ENCODE data around the gene CTDP1.

Gene CTDP1

DNA sequence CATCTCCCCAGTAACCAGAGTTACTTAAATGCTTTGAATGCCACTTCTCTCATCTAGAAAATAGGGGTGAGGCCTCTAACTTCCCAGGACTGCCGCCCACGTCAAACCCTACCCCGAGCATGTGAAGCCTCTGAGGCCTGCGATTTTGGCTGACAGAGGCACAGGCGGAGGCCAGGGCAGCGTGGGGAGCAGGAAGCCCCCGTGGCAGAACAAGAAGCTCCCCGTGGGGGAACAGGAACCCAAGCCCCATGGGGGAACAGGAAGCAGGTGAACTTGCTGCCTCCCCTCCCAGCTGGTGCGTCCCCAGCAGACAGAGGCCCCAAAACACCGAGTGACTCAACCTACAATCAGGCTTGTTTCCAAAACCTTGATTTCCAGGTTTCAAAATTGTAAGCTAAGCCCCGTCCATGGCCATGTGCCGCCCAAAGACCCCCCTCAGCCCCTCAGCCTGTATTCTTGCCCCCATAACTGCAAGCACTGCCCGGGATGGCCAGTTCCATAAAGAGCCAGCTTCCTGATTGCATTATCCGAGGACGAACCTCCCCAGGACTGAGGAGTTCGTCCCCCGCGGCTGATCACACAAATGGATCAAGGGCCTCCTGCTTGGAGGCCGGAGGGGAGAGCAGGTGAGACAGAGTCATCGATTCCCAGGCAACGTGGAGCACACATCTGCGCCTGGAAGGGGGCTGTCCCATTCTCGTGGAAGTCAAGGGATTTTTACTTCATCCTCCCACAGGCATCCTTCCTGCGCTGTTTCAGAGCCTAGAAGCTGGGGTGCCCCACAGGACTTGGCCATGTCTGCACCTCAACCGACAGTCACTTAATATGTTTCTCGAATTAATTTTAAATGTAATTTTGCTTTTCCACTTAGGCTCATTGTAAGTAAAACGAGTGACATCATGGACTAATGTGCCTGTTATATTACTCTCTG lies 36.3 kb upstream of the CTDP1 start:
- no peak for DNase-seq

DNA sequence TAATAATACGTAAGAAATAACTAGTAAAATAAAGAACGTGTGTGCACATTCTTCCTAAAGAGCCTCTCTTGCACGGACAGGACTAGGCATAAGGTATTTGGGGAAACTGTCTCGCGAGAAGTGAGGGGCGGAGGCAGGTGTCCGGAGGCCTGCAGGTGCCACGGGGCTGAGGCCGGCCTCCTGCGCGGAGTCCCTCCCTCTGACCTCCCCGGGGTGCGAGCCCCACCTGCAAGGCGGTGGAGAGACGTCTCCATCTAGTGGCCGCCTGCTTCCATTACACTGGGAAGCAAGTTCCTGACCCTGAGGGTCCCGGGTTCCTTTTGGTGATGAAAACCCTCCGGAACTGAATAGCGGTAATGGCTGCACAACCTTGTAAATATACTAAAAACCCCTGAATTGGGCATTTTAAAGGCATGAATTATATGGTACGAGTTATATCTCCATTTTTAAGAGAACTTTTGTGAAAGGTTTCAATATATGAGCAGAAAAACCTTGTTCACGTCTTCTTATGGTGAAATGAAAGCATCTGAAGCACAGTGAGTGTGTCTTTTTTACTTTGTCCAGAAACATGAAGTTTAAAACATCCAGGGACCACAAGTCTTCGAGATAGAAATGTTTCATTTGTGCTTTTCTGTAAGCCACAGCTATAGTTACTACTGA lies 35.5 kb upstream of the CTDP1 start:
- peak in 44 of 56 donors; percentile 7 to 69 (median 40) for DNase-seq

DNA sequence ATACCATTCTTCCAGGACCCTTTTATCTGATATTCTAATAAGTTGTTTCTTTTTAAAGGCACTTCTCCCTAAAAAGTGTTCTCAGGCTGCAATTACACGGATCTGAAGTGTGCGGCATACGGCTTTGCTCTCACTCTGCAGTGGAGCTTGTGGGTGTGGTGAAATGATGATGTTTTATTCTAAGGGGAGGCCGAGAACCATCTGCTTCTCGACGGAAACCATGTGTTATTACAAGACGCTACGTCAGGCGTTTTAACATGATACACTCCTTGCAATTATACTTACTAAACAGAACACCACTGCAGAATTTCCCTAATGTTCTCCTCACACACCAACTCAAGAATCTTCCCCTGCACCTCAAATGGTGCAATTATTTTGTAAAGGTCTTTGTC lies 34.9 kb upstream of the CTDP1 start:
- DNase-seq, result no peak

DNA sequence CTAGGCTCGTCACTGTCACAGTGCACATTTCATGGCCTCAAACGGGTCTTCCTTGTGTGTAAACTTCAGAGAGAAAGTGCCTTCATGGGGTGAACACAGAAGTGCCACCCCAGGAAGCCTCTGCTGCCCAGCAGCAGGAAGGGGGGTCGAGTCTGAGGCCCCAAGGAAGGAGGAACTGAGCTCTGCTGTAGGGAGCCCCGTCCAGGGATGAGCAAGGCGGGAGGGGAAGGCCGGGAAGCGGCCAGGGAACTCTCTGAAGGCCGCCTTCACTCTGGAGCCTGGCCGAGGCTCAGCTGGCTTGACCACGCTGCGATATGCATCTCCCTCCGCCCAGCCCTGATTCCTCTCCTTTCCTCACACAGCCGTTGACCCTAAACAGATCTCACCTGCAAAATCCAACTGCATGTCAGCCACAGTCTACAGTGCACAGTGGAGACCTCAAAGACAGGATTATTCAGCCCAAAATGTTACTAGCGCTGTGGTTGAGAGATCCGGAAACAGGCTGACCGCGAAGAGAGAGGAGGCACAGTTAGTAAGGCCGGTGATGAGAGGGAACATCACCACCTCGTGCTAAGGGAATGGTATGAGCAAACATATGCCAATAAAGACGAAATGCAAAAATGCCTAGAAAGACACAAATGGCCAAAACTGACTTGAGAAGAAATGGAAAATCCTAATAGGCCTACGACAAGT lies 34.2 kb upstream of the CTDP1 start:
- DNase-seq, result no peak

DNA sequence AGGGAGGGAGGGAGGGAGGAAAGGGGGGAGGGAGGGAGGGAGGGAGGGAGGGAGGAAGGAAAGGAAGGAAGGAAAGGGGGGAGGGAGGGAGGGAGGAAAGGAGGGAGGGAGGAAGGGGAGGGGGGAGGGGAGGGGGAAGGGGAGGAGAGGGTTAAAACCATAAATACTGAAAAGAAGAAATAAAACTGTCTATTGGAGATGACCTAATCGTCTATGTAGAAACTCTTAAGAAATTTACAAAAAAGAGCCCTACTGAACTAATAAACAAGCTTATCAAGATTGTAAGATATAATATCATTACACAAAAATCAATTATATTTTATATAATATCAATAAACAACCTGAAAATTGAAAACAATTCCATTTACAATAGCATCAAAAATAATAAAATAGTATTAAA lies 32.3 kb upstream of the CTDP1 start:
- no peak for DNase-seq

DNA sequence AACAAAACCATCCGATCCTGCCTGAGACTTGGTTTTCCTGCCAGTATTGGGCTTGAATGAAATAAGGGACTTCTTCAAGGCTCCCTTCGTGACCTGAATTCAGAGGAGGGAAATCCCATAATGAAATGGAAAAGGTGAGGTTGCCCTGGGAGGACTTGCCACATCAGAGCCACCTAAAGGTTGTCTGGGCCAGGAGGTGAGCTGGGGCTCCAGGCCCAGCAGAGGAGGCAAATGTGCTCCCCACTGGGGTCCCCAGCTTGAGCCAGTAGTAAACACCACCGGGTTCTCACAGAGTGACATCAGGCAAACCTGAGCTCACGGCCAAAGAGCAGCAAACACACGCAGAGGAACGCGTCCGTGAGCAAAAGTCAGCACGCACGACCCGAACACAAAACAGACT lies 28.6 kb upstream of the CTDP1 start:
- no peak for DNase-seq

DNA sequence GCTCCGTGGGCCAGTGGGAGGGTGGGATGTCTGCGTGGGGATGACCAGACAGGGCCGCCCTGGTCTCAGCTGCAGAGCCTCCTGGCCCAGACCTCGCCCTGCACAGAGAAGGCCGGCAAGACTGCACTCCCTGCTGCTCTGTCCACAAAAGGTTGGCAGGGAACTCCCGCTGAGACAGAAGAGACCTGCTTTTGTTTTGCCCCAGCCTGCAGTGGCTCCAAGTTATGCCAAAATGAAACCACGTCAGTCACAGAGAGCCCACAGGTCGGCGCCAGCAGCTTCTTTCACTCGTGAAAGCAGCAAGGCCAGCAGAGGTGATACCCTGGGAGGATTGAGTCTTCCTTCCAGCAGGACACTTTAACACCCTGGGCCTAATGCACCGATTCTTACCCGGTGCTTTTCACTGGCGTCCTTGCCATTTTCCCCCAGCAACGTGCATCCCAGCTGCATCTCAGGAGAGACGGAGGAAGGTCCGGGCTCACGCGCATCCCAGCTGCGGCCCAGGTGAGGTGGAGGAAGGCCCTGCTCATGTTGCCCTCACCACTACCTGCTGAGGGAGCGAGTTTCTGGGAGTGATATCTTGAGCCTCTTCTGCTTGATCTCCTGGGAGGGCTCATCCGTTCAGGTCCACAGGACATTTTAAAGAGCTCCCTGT lies 22.1 kb upstream of the CTDP1 start:
- DNase-seq, result peak in 2 of 56 donors; percentile 12 to 26

DNA sequence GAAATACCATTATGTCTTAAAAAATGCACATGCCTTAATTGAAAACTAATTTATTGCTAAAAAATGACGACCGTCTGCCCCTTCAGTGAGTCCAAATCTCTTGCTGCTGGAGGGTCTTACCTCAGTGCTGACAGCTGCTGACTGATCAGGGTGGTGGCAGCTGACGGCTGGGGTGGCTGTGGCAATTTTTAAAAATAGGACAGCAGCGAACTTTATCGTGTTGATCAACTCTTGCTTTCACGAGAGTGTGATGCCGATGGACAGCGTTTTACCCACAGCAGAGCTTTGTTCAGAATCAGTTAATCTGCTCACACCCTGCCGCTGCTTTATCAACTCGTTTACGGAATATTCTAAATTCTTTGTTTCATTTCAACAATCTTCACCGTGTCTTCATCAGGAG lies 21.2 kb upstream of the CTDP1 start:
- DNase-seq, result no peak

DNA sequence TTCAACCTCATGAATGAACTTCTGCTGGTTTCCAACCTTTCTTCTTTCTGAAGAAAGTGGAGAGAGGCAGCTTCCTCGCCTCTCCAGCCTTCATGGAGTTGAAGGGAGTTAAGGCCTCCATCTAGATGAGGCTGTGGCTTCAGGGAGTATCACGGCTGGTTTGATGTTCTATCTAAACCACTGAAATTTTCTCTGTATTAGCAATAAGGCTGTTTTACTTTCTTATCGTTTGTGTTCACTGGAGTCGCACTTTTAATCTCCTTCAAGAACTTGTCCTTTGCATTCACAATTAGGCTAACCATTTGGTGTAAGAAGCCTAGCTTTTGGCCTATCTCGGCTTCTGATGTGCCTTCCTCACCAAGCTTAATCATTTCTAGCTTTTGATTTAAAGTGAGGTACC lies 19.9 kb upstream of the CTDP1 start:
- DNase-seq, result no peak

DNA sequence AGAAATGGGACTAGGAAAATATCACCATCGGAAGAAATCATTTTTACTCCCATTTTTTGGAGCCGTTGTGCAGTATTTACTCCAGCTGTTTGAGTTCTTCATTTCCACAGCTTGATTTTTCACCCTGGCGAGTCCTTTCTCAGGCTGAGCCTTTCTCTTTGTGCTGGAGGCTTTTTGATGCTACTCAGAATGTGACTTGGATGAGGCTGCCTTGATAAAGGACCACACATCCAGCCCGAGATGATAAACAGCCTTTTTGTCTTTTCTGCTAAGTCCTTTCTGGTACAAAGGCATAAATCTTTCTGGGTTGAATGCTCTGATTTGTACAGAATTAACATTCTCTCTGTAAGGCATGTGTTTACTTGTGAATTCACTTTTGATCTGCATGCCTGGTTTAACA lies 17.6 kb upstream of the CTDP1 start:
- DNase-seq, result peak in 3 of 56 donors; percentile 8 to 16 (median 10)

DNA sequence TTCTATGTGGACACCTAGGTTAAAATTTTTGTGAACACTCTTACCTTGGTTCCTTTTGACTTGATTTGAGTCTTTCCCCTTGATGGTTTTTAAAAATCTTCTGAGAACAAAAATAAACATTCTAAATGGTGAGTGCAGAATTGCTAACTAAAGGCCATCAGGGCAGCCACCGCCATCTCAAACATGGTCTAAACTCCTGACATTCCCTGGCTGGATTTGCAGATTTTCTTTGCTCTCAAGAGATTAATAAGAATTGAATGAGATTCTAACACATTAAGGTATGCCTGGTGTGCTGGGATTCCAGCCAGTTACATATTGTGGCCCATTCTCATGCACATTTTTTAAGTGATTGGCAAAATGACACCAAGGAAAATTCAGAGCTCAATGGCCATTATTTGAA lies 17.2 kb upstream of the CTDP1 start:
- DNase-seq, result no peak

DNA sequence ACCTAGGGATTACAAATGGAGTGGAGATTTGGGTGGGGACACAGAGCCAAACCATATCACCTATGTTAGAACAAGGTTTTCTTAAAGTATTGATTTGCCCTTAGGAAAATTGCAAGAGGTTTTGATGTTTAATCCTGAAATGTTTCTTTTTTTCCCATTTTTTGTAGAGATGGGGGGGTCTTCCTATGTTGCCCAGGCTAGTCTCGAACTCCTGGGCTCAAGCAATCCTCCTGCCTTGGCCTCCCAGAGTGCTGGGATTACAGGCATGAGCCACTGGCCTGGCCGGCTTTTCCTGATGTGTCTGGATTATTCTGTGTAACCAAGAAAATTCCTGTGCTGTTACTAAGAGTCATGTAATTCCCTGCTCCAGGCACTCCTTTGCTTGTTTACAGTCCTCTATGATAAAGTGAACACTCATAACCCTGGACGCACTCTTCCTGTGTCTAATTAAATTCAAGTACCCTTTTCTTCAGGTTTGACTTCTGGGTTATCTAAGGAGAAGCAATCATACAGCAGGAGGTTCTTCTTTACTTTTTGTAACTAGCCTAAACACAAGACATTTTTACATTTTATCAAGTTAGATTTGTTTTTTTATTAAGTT lies 15.0 kb upstream of the CTDP1 start:
- no peak for DNase-seq

DNA sequence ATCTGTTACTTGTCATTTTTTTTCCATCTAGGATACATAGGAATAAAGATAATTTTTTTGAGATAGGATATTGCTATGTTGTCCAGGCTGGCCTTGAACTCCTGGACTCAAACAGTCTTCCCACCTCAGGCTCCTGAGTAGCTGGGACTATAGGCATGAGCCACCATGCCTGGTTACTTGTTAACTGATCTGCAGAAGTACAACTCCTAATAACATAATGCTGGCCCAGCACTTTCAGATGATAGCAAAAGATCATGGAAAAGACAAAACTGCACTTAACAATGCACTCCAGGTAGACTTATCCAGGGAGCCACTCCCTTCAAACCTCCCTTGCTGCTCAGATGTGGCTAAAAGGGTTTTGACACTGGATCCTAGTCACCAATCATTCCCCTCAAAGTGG lies 11.4 kb upstream of the CTDP1 start:
- DNase-seq, result no peak

DNA sequence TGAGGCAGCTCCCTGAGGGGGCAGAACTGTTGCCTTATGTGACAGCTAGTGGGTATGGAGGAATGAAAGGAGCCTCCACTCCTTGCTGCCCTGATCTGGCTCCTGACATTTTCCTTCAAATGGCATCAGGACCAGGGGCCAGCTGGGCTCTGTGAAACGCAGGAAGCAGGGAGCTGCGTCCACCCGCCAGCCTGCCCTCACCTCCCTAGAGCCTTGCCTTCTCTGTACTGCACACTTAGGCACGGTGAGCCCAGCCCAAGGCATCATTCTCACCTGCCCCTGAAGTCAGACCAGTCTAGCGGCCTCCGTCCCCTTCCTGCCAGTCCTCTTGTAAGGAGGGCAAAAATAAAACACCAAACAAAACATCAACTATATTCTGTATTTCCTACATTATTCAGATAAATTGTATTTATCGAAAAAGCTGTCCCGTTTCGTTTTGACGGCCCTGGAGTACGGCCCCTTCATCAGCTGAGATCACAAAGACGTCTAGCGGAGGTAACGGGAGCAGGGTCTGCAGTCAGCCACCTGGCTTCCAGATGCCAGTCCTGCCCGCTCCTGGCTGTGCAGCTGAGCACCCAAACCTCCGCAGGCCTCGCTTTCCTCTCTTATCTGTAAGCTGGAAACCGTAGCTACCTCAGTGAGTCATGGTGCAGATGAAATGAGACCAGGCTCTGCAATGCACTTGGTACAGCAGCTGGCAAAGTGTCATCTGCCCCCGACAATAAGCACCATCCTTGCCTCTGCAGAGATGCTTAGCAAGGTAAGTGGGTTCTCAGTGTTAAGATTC lies 6.9 kb upstream of the CTDP1 start:
- peak in 4 of 56 donors; percentile 11 to 26 (median 17) for DNase-seq

DNA sequence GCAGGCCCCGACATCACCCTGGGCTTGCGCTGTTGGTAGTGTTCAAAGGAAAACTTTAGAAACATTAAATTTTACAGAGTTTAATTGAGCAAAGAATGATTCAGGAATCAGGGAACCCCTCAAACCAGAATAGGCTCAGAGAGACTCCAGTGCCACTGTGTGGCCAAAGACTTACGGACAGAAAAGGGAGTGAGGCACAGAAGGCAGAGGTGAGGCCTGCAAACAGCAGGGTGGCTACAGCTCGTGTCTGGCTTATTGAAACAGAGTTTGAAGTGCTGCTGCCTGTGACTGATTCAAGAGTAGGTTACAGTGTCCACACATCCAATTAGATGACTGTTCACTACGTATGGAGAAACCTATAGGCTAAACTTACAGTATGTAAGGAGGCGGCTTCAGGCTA lies 2.4 kb upstream of the CTDP1 start:
- DNase-seq, result no peak

DNA sequence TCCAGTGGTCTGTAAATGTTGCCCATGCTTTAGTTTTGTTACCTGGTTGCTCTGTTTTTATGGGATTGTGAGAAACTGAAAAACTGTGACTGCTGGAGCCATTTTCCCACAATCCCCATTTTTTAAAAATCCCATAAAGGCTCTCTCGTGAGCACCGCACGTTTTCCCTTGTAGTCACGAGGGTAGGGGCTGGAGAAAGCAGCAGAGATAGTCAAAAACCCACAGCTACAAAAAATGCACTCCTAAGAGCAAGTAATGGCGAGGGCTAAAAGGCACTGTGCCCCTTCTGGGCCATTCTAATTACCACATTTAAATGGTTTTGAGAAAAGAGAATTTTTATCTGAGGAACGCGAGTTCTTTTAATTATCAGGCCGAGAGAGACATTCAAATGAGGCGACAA lies 1.8 kb upstream of the CTDP1 start:
- no peak for DNase-seq

DNA sequence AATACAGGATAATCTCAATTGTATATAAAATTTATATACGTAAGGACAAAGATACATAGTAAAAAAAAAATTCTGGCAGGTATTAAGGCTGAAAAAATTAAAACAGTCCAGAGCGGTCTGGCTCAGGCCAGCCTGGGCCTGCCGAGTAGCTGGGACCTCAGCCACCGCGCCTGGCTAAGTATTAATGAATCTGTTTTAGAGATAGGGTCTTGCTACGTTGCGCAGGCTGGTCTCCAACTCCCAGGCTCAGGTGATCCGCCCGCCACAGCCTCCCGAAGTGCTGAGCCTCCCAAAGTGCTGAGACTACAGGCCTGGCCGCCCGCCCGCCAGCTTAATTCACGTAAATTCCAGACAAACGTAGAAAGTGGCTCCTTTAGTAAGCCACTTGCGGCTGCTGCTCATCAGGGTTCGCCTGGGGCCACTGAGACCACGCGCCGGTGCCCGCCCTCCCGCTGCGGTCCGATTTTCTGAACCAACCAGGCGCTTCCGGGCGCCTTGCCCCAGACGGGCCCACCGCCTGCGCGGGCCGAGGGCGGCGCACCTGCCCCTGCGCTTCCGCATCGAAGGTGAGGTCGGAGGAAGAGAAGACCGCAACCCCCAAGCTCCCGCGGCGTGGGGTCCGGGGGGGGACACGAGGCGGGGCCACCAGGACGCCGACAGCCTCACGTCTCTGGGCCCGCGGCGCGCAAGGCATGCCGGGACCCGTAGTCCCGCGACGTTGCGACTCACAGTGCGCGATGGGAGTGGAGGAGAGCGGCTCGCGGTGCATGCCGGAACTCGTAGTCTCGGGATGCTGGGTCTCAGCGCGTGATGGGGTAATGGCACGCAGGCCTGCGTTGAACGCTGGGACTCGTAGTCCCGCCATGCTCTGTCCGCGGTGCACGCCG lies 695 bp upstream of the CTDP1 start:
- peak; percentile 89 to 100 (median 99) for DNase-seq

DNA sequence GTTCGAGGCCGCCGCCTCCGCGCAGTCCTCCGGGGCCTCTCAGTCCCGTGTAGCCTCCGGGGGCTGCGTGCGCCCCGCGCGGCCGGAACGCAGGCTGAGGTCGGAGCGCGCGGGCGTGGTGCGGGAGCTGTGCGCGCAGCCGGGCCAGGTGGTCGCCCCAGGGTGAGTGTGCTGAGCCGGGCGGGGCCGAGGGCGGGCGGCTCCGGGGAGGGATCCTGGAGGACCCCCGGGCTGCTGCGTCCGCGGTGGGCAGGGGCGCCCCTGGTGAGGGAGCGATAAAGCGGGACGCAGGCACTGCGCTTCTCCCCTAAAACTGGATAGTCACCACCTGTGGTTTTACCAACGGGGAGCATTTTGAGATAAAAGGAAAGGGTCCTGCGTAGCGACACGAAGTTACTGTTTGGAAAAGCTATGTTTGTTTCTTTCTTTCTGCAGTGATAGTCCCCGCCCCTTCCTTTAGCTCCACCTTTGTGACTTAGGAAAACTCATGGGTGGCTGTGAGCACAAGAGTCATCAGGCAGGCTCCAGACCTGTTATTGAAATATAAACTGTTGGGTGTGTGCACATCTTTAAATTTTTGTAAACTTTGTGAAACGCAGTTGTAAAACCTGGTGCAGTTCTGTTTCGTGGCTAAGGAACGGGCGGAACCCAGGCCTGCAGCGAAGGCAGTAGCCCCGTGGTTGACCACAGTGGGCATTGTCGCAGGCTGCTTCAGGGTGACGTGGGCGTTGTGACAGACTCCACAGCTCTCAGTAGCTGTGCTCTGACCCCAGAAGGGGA lies 687 bp downstream of the CTDP1 start:
- peak in 1 of 56 donors; percentile 52 for DNase-seq

All from nucleus accumbens (tissue), 56 donors.